Kidney epithelial cell (primary cell): Measurements from ENCODE around the gene PLA2G4E. TPM values are rescaled to one million over a fixed set of nuclear protein-coding genes. Genes with fewer than 3 reads are reported as not detected.

Experiments used
- DNase-seq: peaks from one replicate; pipeline ENCODE4 v3.0.0-alpha.2; 2010; ENCODE audit warnings: low read depth
- H3K27me3 ChIP-seq: 2 replicates; pipeline ENCODE4 v1.6.0; 2011; ENCODE audit warnings: low read length; ENCODE audit not compliant: control insufficient read depth, insufficient read depth
- H3K36me3 ChIP-seq: 2 replicates; pipeline ENCODE4 v1.5.1; 2011; ENCODE audit warnings: low read length; ENCODE audit not compliant: control insufficient read depth, insufficient read depth
- H3K4me3 ChIP-seq: 2 replicates; pipeline ENCODE4 v1.5.1; 2011; ENCODE audit warnings: low read depth, mild to moderate bottlenecking, control low read depth, low read length
- total RNA-seq: library from RNA; depleted of rRNA; stranded (reverse); fragments of >200 nt; gene quantifications from 2 replicates; pipeline ENCODE4 v1.2.3, GENCODE V29; 2015
- TF ChIP-seq, protein P1 (sequence below): IDR thresholded peaks from 2 replicates; pipeline ENCODE4 v1.5.1; 2011; ENCODE audit warnings: mild to moderate bottlenecking, moderate library complexity, low read length, control low read depth, inconsistent platforms; ENCODE audit not compliant: insufficient read depth, poor library complexity, severe bottlenecking

The PLA2G4E gene
- total RNA-seq, 1 donor from 2014 or later: not detected

DNA sequence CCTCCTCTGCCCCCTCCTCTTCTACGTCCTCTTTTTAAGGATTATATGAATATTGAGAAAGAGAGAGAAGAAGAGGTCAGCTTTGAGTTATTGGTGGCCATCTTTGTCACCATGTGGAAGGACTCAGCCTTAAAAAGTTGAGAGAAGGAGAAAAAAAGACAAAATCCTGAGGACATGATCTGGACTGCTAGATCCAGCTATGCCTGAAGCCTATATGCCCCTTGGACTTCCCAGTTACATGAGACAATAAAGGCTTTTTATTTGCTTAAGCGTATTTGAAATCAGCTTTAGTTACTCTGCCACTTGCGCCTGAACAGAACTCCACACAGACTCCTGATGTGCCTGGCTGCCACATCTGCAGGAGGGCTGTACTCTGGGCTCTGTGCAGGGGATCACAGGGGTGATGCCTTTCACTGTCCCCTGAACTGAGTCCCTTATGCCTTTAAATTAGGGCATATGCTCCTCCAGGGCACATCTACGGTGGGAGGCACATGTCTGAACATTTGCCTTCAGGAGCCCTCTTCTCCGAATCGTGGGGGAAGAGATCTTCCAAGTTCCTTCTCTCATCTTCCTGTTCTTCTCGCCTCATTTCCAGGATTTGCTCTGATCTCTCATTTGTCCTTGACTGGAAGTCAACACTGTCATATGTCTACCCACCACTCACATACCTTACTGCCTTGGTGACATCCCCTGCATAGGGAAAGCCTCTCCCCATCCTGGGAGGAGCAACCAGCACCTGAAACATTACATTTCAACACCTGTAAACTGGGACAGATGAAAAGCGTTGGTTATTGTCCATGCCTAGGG lies 14.0 kb upstream of the PLA2G4E start:
- no peaks in the 10 kb centered on the region for H3K36me3 ChIP-seq

DNA sequence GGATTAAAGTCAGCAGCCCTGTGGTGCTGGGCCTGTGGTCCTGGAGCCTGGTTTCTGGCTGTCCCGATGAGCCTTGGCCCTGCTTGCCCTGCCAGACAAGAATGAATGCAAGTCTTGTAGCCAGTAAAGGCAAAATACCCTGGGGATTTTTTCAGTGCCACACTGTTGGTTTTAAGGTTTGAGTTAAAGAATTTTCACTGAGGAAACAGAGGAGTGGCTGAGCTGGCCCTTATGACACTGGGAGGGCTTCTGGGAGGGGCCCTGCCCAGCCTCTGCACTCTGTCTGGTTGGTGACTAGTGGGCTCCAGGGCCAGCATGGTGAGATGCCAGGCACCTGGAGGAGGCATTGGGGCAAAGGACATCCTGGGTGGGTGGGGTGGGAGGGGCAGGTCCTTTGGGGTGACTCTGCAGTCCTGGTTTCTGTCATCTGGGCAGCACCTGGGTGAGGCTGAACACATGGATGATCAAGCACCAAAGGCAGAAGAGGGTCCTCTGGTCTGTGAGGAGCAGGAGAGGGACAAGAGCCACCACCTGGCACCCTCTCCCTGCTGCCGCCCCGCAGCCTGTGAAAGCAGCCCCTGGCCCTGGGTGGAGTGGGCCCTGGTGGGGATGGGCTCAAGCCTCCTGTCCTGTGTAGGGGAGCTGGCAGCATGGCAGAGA lies 12.5 kb upstream of the PLA2G4E start:
- H3K4me3 ChIP-seq: no peak overlapping the region
- DNase-seq: no peak
- H3K27me3 ChIP-seq: no peaks in the 10 kb centered on the region
- H3K36me3 ChIP-seq: no peaks in the 10 kb centered on the region
- TF ChIP-seq, protein P1, sequence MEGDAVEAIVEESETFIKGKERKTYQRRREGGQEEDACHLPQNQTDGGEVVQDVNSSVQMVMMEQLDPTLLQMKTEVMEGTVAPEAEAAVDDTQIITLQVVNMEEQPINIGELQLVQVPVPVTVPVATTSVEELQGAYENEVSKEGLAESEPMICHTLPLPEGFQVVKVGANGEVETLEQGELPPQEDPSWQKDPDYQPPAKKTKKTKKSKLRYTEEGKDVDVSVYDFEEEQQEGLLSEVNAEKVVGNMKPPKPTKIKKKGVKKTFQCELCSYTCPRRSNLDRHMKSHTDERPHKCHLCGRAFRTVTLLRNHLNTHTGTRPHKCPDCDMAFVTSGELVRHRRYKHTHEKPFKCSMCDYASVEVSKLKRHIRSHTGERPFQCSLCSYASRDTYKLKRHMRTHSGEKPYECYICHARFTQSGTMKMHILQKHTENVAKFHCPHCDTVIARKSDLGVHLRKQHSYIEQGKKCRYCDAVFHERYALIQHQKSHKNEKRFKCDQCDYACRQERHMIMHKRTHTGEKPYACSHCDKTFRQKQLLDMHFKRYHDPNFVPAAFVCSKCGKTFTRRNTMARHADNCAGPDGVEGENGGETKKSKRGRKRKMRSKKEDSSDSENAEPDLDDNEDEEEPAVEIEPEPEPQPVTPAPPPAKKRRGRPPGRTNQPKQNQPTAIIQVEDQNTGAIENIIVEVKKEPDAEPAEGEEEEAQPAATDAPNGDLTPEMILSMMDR: no peak

More for the DNA sequence above, 14.0 kb upstream of the PLA2G4E start:
- H3K27me3 ChIP-seq: no peaks in the 10 kb centered on the region
- no peak for DNase-seq
- TF ChIP-seq, protein P1: no peak
- no peak overlapping the region for H3K4me3 ChIP-seq

DNA sequence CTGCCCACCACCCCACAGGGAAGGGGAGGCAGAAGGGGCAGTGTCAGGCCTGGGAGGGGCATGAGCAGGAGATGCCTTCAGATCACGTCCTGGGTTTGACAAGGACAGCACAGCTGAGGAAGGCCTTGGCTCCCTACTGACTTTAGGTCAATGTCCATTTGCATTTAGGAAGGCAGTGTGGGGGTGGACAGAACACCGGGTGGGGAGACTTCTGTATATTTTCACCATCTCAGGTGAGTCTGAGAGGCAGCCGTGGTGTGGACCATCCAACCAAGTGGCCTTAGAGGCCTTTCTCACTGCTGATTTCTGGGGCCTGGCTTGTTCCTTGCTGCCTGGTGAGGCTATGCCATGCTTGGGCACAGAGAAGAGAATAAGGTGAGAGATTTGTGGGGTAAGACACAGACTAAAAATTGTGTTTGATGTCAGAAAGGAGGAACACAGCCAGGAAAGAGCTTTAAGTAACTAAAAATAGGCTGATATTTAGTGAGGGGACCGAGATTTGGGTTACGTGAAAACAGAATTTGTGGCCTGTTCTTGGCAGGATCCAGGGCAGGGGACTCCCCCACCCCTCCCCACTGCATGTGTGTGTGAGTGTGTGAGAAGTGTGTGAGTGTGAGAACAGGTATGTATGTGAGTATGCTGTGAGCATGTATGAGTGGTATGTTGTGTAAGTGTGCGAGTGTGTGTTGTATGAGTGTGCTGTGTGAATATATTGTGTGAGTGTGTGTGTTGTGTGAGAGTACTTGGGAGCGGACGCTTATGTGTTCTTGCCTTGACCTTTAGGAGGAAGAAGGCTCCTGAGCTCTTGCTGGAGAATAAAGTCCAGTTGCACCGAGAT lies 11.8 kb upstream of the PLA2G4E start:
- TF ChIP-seq, protein P1: no peak
- Histone ChIP-seq H3K27me3 (peaks cover 1% of the 10 kb centered on the region), H3K36me3 (no peaks in the 10 kb centered on the region), H3K4me3 (no peak overlapping the region)
- no peak for DNase-seq

DNA sequence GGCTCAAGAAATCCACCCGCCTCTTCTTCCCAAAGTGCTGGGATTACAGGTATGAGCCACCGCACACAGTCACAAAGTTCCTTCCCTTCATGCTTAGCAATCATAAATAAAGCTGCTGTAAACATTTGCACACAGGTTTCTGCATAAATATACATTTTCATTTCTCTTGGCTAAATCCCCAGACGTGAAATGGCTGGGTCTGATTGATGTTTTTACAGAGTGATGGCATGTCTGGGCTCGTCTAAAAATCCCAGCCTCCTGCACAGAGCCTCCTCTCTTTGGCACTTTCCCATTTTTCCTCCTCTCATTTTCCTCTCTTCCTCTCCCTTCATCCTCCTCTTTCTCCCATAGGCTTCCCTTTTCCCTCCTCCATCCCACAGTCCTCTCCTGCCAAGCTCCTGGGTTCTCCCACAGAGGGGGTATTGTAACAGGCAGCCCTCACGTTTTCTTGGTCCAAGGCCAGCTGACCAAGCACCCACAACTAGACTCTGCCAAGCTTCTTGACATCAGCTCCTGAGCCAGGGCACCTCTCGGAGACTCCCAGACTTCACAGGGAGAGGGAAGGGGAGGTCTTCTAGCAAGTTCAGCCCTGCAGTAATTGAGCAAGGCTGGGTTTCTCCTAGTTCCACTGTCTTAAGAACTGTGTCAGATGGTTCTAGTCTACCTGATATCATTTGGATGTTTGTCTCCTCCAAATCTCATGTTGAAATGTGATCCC lies 10.5 kb upstream of the PLA2G4E start:
- Histone ChIP-seq H3K4me3 (no peak overlapping the region), H3K36me3 (no peaks in the 10 kb centered on the region), H3K27me3 (peaks cover 4% of the 10 kb centered on the region)
- no peak for DNase-seq
- TF ChIP-seq, protein P1: no peak

DNA sequence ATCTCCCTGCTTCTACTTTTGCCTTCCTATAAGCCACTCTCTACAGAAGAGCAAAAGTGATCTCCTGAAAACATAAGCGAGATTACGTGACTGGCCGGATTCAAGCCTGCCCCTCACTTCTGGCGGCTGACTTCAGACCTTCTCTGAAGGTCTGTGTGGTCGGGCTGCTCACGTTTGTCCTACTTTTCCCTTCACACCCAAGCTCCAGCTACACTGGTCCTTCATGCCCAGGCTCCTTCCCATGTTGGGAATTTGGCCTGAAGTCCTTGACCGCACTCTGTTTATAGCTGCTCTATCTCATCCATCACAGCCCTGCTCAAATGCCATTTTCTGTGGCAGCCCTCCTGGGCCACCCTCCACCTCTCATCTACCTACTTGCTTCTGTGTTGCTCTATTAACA lies 6.7 kb upstream of the PLA2G4E start:
- Histone ChIP-seq H3K4me3 (no peak overlapping the region), H3K36me3 (no peaks in the 10 kb centered on the region), H3K27me3 (peaks cover 7% of the 10 kb centered on the region)
- no peak for DNase-seq
- TF ChIP-seq, protein P1: no peak
